H1 (cell line): ENCODE results near the gene STX16. TPM values are rescaled to one million over a fixed set of nuclear protein-coding genes. Genes with fewer than 3 reads are reported as not detected.

Source experiments
- CTCF ChIA-PET: fragments of 300-600 bp; sonication (Branson Sonifier 250); formaldehyde crosslinking; loops from one replicate; lab custom pipeline; 2021; ENCODE audit not compliant: partially characterized antibody; lab: Charles Lee
- POLR2A ChIA-PET: fragments of 300-600 bp; sonication (Branson Sonifier 250); formaldehyde crosslinking; loops from one replicate; lab custom pipeline; 2021; ENCODE audit warnings: inconsistent platforms; ENCODE audit not compliant: partially characterized antibody; lab: Charles Lee
- DNase-seq, 2 experiments: peaks; one replicate each; pipeline versions ENCODE4 v3.0.0 to v3.0.0-alpha.2; 2010 to 2022; ENCODE audit warnings: low spot score in 2 of 2, low read depth in 1 of 2, mixed read lengths in 1 of 2
- FAIRE-seq: peaks from 2 replicates; lab custom pipeline; 2011; peaks lifted over from hg19 to GRCh38; lab: Jason Lieb, UNC
- H2AFZ ChIP-seq: 2 replicates; pipeline ENCODE4 v1.8.1; 2012; ENCODE audit warnings: low read length, inconsistent platforms
- H2AK5ac ChIP-seq: 2 replicates; pipeline ENCODE4 v1.6.1; 2013; ENCODE audit warnings: low read depth, low read length
- H2BK120ac ChIP-seq: replicated peaks from 2 replicates; pipeline ENCODE3; 2013; ENCODE audit warnings: low read depth, low read length, inconsistent platforms
- H2BK12ac ChIP-seq: 2 replicates; pipeline ENCODE4 v1.6.1; 2013; ENCODE audit warnings: low read depth, low read length
- H2BK15ac ChIP-seq: 2 replicates; pipeline ENCODE4 v1.6.1; 2013; ENCODE audit warnings: low read length
- H2BK20ac ChIP-seq: 2 replicates; pipeline ENCODE4 v1.6.1; 2013; ENCODE audit warnings: low read length
- H2BK5ac ChIP-seq: 2 replicates; pipeline ENCODE4 v1.6.1; 2013; ENCODE audit warnings: low read depth, low read length
- H3K14ac ChIP-seq: 2 replicates; pipeline ENCODE4 v1.6.1; 2013; ENCODE audit warnings: inconsistent platforms; ENCODE audit not compliant: insufficient read length
- H3K18ac ChIP-seq: 2 replicates; pipeline ENCODE4 v1.6.1; 2013; ENCODE audit warnings: low read length; ENCODE audit errors: extremely low read depth
- H3K23ac ChIP-seq: 2 replicates; pipeline ENCODE4 v1.6.1; 2013; ENCODE audit warnings: inconsistent platforms; ENCODE audit not compliant: insufficient read length
- H3K23me2 ChIP-seq: 2 replicates; pipeline ENCODE4 v1.6.1; 2013; ENCODE audit warnings: low read depth, low read length
- H3K27ac ChIP-seq: 2 replicates; pipeline ENCODE4 v1.6.1; 2011; ENCODE audit warnings: low read depth, low read length, inconsistent platforms
- H3K27me3 ChIP-seq, 4 experiments: replicated peaks in 1 of 4; 1 replicate in 1 of 4; 2 replicates in 3 of 4; pipeline versions ENCODE4 v1.6.1 to v1.8.1; 2011 to 2013; ENCODE audit warnings: low read length in 3 of 4, mild to moderate bottlenecking in 3 of 4, inconsistent platforms in 2 of 4, mixed read lengths in 2 of 4, moderate library complexity in 1 of 4; ENCODE audit not compliant: control insufficient read depth in 3 of 4, insufficient read depth in 3 of 4; ENCODE audit errors: extremely low read depth in 1 of 4
- H3K36me3 ChIP-seq, 4 experiments: 2 replicates each; pipeline versions ENCODE4 v1.6.1 to v1.8.1; 2011 to 2013; ENCODE audit warnings: mild to moderate bottlenecking in 4 of 4, low read length in 3 of 4, moderate library complexity in 2 of 4, control low read depth in 1 of 4, inconsistent platforms in 1 of 4; ENCODE audit not compliant: insufficient read depth in 4 of 4, control insufficient read depth in 2 of 4
- H3K4ac ChIP-seq: replicated peaks from 2 replicates; pipeline ENCODE3; 2013; ENCODE audit warnings: low read length, low read depth, mixed read lengths, inconsistent platforms; ENCODE audit not compliant: insufficient read length
- H3K4me1 ChIP-seq, 4 experiments: replicated peaks in 1 of 4; 1 replicate in 1 of 4; 2 replicates in 3 of 4; pipeline versions ENCODE4 v1.6.1 to v1.8.1; 2011 to 2013; ENCODE audit warnings: low read length in 3 of 4, inconsistent platforms in 2 of 4, mixed read lengths in 1 of 4; ENCODE audit not compliant: insufficient read depth in 4 of 4, control insufficient read depth in 3 of 4
- H3K4me2 ChIP-seq, 2 experiments: 2 replicates each; pipeline versions ENCODE4 v1.6.1 to v1.8.1; 2011 to 2013; ENCODE audit warnings: low read depth in 2 of 2, low read length in 2 of 2, control low read depth in 1 of 2, inconsistent platforms in 1 of 2, mild to moderate bottlenecking in 1 of 2; ENCODE audit not compliant: insufficient read depth in 1 of 2
- H3K4me3 ChIP-seq, 4 experiments: fragments of 200-600, 300-600 bp in 1 of 4; sonication (generic), shearing (Covaris generic), sonication (Bioruptor Twin) in 1 of 4; 2 replicates each; pipeline versions ENCODE4 v1.5.1 to v1.8.1; 2011 to 2016; ENCODE audit warnings: low read length in 4 of 4, low read depth in 3 of 4, control low read depth in 2 of 4, inconsistent platforms in 2 of 4, mild to moderate bottlenecking in 2 of 4, mixed read lengths in 1 of 4, moderate library complexity in 1 of 4; ENCODE audit not compliant: insufficient read depth in 2 of 4; ENCODE audit errors: extremely low read depth in 1 of 4
- H3K56ac ChIP-seq: replicated peaks from 2 replicates; pipeline ENCODE3; 2013; ENCODE audit warnings: low read depth, mild to moderate bottlenecking, mixed read lengths, low read length, inconsistent platforms; ENCODE audit not compliant: insufficient read length
- H3K79me1 ChIP-seq: 2 replicates; pipeline ENCODE4 v1.6.1; 2013; ENCODE audit warnings: low read depth, low read length, control low read depth
- H3K79me2 ChIP-seq, 2 experiments: 2 replicates each; pipeline versions ENCODE4 v1.6.1 to v1.8.1; 2012 to 2013; ENCODE audit warnings: low read length in 2 of 2, mild to moderate bottlenecking in 2 of 2, inconsistent platforms in 1 of 2; ENCODE audit not compliant: insufficient read depth in 2 of 2, control insufficient read depth in 1 of 2
- H3K9ac ChIP-seq, 4 experiments: replicated peaks in 1 of 4; 1 replicate in 1 of 4; 2 replicates in 3 of 4; pipeline versions ENCODE4 v1.6.1 to v1.8.1; 2011 to 2013; ENCODE audit warnings: low read depth in 3 of 4, low read length in 3 of 4, control low read depth in 2 of 4, mild to moderate bottlenecking in 2 of 4, moderate library complexity in 2 of 4, inconsistent platforms in 1 of 4; ENCODE audit errors: extremely low read depth in 1 of 4
- H3K9me3 ChIP-seq, 2 experiments: 2 replicates each; pipeline versions ENCODE4 v1.6.1 to v1.8.1; 2012 to 2013; ENCODE audit warnings: mild to moderate bottlenecking in 2 of 2, moderate library complexity in 2 of 2, control low read depth in 1 of 2, inconsistent platforms in 1 of 2, low read depth in 1 of 2, low read length in 1 of 2, mixed read lengths in 1 of 2; ENCODE audit not compliant: insufficient read depth in 2 of 2
- H4K20me1 ChIP-seq, 2 experiments: replicated peaks in 1 of 2; 2 replicates each; pipeline versions ENCODE3 to v1.8.1; 2011 to 2013; ENCODE audit warnings: inconsistent platforms in 2 of 2, low read length in 2 of 2, mild to moderate bottlenecking in 1 of 2; ENCODE audit not compliant: insufficient read depth in 2 of 2, control insufficient read depth in 1 of 2
- H4K5ac ChIP-seq: 2 replicates; pipeline ENCODE4 v1.6.1; 2013; ENCODE audit warnings: low read length, low read depth, mixed read lengths, inconsistent platforms; ENCODE audit not compliant: insufficient read length
- H4K8ac ChIP-seq: 2 replicates; pipeline ENCODE4 v1.8.0; 2013; ENCODE audit warnings: mild to moderate bottlenecking, moderate library complexity, low read length, inconsistent platforms; ENCODE audit not compliant: insufficient read depth; ENCODE audit errors: extremely low read depth
- H4K91ac ChIP-seq: replicated peaks from 2 replicates; pipeline ENCODE3; 2013; ENCODE audit warnings: low read length, mixed read lengths, inconsistent platforms; ENCODE audit not compliant: insufficient read length
- BCL11A ChIP-seq, 2 experiments: IDR thresholded peaks; one replicate each; pipeline ENCODE4 v1.6.1; 2011; ENCODE audit warnings: low read depth in 2 of 2, low read length in 2 of 2, mild to moderate bottlenecking in 2 of 2
- CBX5 ChIP-seq: fragments of 300-800, 300-1000 bp; sonication (generic); IDR thresholded peaks from 2 replicates; pipeline ENCODE4 v1.7.1; 2016; ENCODE audit warnings: antibody characterized with exemption, low read length, low read depth
- CTBP2 ChIP-seq: IDR thresholded peaks from 2 replicates; pipeline ENCODE4 v1.7.0; 2011; ENCODE audit warnings: borderline replicate concordance, mild to moderate bottlenecking, moderate library complexity, mixed read lengths, low read length; ENCODE audit not compliant: insufficient read depth, insufficient read length
- JUN ChIP-seq: IDR thresholded peaks from 2 replicates; pipeline ENCODE4 v1.6.1; 2011; ENCODE audit warnings: low read depth, mild to moderate bottlenecking, improper control_type of control experiment, low read length
- MAFK ChIP-seq: IDR thresholded peaks from 2 replicates; pipeline ENCODE4 v1.6.1; 2012; ENCODE audit warnings: low read depth, mild to moderate bottlenecking, improper control_type of control experiment, low read length
- POLR2A ChIP-seq, 2 experiments: IDR thresholded peaks; 1 replicate in 1 of 2; 2 replicates in 1 of 2; pipeline ENCODE4 v1.6.1; 2011; ENCODE audit warnings: low read depth in 2 of 2, low read length in 2 of 2, mild to moderate bottlenecking in 2 of 2; ENCODE audit errors: control extremely low read depth in 1 of 2
- POU5F1 ChIP-seq: IDR thresholded peaks from 2 replicates; pipeline ENCODE4 v1.6.1; 2011; ENCODE audit warnings: low read depth, mild to moderate bottlenecking, low read length, moderate library complexity
- SIN3A ChIP-seq, 2 experiments: IDR thresholded peaks in 1 of 2; conservative IDR thresholded peaks in 1 of 2; 2 replicates each; pipeline ENCODE4 v1.6.1; 2011 to 2012; ENCODE audit warnings: low read length in 2 of 2, improper control_type of control experiment in 1 of 2, low read depth in 1 of 2, mild to moderate bottlenecking in 1 of 2
- TAF1 ChIP-seq: IDR thresholded peaks from 2 replicates; pipeline ENCODE4 v1.6.1; 2011; ENCODE audit warnings: mild to moderate bottlenecking, low read depth, low read length
- TAF7 ChIP-seq: optimal IDR thresholded peaks from 2 replicates; pipeline ENCODE3; 2011; ENCODE audit warnings: low read depth, mild to moderate bottlenecking, inconsistent platforms, low read length, moderate library complexity, borderline replicate concordance
- ZNF274 ChIP-seq: IDR thresholded peaks from 2 replicates; pipeline ENCODE4 v1.7.0; 2012; ENCODE audit warnings: low read length, borderline replicate concordance; ENCODE audit errors: extremely low read depth
- WGBS, 2 experiments: shearing (Covaris generic) in 1 of 2; methylation state at CpG; one replicate each; pipeline versions ENCODE4 v1.1.6 to v1.1.7; 2013 to 2015; ENCODE audit warnings: low lambda C conversion rate in 2 of 2, mixed read lengths in 2 of 2, inconsistent platforms in 1 of 2, low coverage in 1 of 2, missing lambda C conversion rate in 1 of 2; ENCODE audit not compliant: insufficient replicate concordance in 2 of 2, insufficient coverage in 1 of 2, insufficient read length in 1 of 2; ENCODE audit errors: extremely low coverage in 1 of 2, missing lambda C conversion rate in 1 of 2; 5-methylcytosine and 5-hydroxymethylcytosine counted together
- polyA plus RNA-seq, 7 experiments: library from polyadenylated mRNA; depleted of rRNA in 3 of 7; stranded (reverse) in 5 of 7; unstranded in 2 of 7; fragments of >200 nt in 5 of 7; fragments of 200-250 nt in 2 of 7; gene quantifications; 1 replicate in 5 of 7; 2 replicates in 1 of 7; 4 replicates in 1 of 7; pipeline versions ENCODE4 v1.2.1 to v1.2.3, GENCODE V29; 2011 to 2013; ENCODE audit warnings: missing spikeins in 2 of 7, mixed read lengths in 2 of 7
- total RNA-seq: library from RNA; stranded (reverse); fragmentation: NEBNext Ultra II Directional; extraction: Animal tissue kit (Norgen Biotek cat#: 25700); gene quantifications from 2 replicates; pipeline ENCODE4 v1.2.1, GENCODE V29; 2021

The STX16 gene
- total and polyA plus RNA-seq, 2 of the 8 experiments (the other 6 are each of a cell fraction or from before 2014, with no cell fraction given) = 45.2 to 61.6 TPM

- H2AFZ ChIP-seq = no peak overlapping the region
- H3K23ac ChIP-seq = no peak overlapping the region
- FAIRE-seq = no peak
- CTCF ChIA-PET = interaction anchor here (0.9 to 7.1 kb wide), 7 partner anchors 12 to 146 kb away, joined by 3 to 21 read pairs (median 5); no protein-coding TSS in a partner anchor
- no peaks in the 10 kb centered on the region for H3K36me3 ChIP-seq
- 0 out of 2 replicates have a peak overlapping the region, but pooled peaks have one; percentile 1 for H2BK5ac ChIP-seq
- H3K79me1 ChIP-seq = no peaks in the 10 kb centered on the region
- H3K9me3 ChIP-seq = peaks cover 12% of the 10 kb centered on the region in 2 experiments
- no peak overlapping the region for H3K4ac ChIP-seq
- no peak overlapping the region; the same call in 1 of the 2 replicates for H4K8ac ChIP-seq
- peaks cover 0 to 2% (median 0%) of the 10 kb centered on the region in 4 experiments; a peak in 1 of 7 replicates for H3K4me1 ChIP-seq
- POLR2A ChIA-PET = interaction anchor here (0.7 kb wide), 1 partner anchor 208 kb away, joined by 3 read pairs; no protein-coding TSS in a partner anchor
- no peak overlapping the region for H3K9ac ChIP-seq
- no peak overlapping the region for H3K14ac ChIP-seq
- peaks cover 6% of the 10 kb centered on the region for H3K23me2 ChIP-seq
- H3K18ac ChIP-seq = no peak overlapping the region
- H2BK20ac ChIP-seq = no peak overlapping the region; the same call in 1 of the 2 replicates
- H3K27me3 ChIP-seq = 0 out of 7 replicates have a peak, but pooled peaks cover 0 to 2% (median 0%) of the 10 kb centered on the region in 4 experiments
- H2BK12ac ChIP-seq = no peak overlapping the region
- H2BK15ac ChIP-seq = no peak overlapping the region; the same call in 1 of the 2 replicates
- no peaks in the 10 kb centered on the region for H4K20me1 ChIP-seq
- no peak overlapping the region for H3K4me2 ChIP-seq
- no peak overlapping the region for H3K56ac ChIP-seq
- no peak overlapping the region for H2AK5ac ChIP-seq
- no peak overlapping the region for H3K4me3 ChIP-seq
- 95% methylated on average over 11 of the region's 11 CpGs; no CpG with 5 or more reads in 1 of the 2 experiments for WGBS, 2 experiments
- H4K91ac ChIP-seq = no peak overlapping the region
- no peak for DNase-seq
- H3K27ac ChIP-seq = no peak overlapping the region
- H3K79me2 ChIP-seq = no peaks in the 10 kb centered on the region
- no peak overlapping the region for H2BK120ac ChIP-seq
- H4K5ac ChIP-seq = no peak overlapping the region
- TF ChIP-seq MAFK (no peak), POLR2A (IDR thresholded peaks at IDR 0.05; ENCODE audit: control extremely low read depth in 1 of 2, low read depth in 2 of 2, low read length in 2 of 2) (no peak), POU5F1 (no peak), TAF7 (no peak), SIN3A (conservative IDR thresholded peaks at IDR 0.05 in 1 of 2, IDR thresholded peaks at IDR 0.05 in 1 of 2; ENCODE audit: low read depth in 1 of 2, low read length in 2 of 2) (no peak), CBX5 (no peak), BCL11A (IDR thresholded peaks at IDR 0.05; ENCODE audit: low read depth in 2 of 2, low read length in 2 of 2) (no peak), JUN (no peak), ZNF274 (no peak), TAF1 (no peak), CTBP2 (no peak)
These were observed 23.6 kb upstream of the STX16 start for GRCh38 chr20:58627212-58628072.
